HG03025 (cell line): Measurements from ENCODE around the gene PQBP1.
A peak's percentile ranks its signal among the peaks of the same experiment; 100 is the strongest.

ENCODE experiments used
- ATAC-seq: cut with Tn5 transposase; IDR thresholded peaks from one replicate; pipeline ENCODE4 v1.9.1; 2021; ENCODE audit warnings: mild to moderate bottlenecking, moderate library complexity; ENCODE audit not compliant: unreplicated experiment, low FRiP score

Gene PQBP1

GRCh38 chrX:48919947-48920717 is 22.4 kb downstream of the PQBP1 start:
- no peak for ATAC-seq

- ATAC-seq: no peak
These were observed 23.0 kb downstream of the PQBP1 start for GRCh38 chrX:48920718-48921104.

- ATAC-seq: no peak
These were observed 26.0 kb downstream of the PQBP1 start for GRCh38 chrX:48923771-48924170.

GRCh38 chrX:48924270-48924669 is 26.5 kb downstream of the PQBP1 start:
- no peak for ATAC-seq

DNA sequence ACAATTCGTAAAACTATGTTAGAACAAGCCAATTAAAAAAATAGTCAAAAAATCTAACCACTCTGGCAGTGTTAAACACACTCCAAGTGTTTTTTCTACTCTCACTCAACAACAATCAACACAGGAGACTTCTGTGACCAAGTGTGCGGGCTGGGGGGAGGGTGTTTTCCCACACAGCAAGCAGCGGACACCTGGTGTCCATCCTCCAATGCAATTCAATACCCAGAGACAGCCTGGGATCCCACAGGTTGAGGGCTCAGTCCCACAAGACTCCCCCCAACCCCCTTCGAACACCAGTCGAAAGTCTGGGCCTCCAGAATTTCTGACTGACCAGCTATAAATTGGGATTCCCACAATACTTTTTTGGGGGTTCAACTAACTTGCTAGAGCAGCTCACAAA is 29.4 kb downstream of the PQBP1 start:
- ATAC-seq: no peak

GRCh38 chrX:48927736-48928382 is 30.1 kb downstream of the PQBP1 start:
- no peak for ATAC-seq

GRCh38 chrX:48933757-48934156 is 36.0 kb downstream of the PQBP1 start:
- ATAC-seq: peak; percentile 40

DNA sequence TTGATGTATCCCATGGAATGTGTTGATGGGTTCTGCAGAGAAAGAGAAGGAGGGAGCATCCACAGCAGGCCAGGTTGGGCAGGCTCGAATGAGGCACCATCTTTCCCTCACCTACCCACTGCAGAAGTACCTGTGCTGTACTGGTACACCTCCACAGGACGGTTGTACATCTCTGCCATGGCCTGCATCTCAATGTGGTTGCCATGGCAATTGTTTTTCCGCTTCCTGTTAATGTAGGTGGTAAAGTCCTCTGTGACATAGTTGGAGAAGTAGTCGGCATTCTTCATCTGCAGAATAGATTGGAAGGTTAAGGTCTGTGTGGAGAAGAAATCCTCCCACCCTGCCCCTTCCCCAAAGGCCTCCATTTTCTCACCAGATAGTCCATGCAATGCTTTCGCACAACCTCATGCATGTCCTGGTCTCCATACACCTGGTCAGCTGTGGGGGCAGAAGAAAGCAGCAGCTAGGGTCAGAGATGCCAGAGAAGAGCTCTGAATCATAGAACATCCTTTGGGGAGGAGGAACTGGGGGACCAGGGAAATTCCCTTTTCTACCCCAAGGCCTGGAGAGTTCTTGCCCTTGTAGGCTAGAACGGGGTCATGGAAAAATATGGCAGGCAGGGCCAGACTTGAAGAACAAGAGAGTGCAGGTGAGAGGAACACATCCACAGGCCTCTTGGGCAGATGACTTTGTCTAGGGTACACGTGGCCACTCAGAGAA is 37.0 kb downstream of the PQBP1 start:
- no peak for ATAC-seq

DNA sequence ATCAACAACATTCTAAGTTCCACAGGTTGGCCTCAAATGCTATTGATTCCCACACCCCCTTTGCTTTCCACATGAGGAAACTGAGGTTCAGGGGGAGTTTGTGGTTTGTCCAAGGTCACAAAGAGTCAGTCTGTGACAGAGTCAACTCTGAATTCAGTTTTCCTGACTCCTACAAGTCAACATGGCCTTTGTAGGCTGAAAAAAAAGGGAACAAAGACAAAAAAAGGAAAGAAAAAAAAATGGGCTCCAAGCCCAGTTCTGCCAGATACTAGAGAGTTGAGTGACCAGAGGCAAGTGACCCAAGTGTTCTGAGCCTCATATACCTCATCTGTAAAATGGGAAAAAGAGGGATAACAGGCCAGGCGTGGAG is 37.6 kb downstream of the PQBP1 start:
- ATAC-seq: no peak

GRCh38 chrX:48936429-48937053 is 38.8 kb downstream of the PQBP1 start:
- no peak for ATAC-seq

DNA sequence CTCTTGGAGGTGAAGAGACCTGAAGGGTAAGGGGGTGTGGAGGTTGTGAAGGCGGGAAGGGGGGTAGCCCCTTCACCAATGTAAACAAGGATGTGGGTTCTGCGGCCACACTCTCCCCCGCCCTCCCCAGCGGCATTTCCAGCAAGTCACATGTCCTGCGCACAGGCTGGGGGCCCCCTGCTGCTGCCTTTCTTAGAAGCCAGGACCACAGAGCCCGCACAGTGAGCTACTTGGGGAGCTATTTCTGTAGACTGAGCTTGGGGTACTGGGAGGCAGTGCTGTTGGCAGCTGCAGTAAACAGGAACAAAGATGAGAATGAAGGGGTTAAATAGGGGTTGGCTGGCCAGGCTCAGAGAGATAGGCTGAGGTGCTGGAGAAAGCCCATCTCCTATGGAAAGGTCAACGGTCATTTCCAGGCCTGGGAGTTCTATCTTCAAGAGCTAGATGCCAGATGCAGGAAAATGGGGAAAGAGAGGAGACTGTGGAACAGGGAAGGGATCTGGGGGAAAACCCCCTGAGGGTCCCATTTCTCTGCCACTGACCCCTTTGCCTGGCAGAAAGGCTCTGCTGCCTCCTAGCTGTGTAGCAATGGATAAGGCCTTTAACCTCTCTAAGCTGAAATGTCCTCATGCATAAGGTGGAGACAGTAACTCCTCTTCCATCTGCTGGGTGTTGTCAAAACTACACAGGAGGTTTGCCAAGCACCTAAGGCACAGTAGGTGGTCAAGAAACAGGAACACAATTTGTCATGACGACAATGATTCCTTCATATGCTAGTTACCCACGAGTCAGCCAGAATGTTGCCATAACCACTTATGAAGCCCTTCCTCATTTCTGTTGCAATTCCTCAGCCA is 39.6 kb downstream of the PQBP1 start:
- ATAC-seq: peak; percentile 49

DNA sequence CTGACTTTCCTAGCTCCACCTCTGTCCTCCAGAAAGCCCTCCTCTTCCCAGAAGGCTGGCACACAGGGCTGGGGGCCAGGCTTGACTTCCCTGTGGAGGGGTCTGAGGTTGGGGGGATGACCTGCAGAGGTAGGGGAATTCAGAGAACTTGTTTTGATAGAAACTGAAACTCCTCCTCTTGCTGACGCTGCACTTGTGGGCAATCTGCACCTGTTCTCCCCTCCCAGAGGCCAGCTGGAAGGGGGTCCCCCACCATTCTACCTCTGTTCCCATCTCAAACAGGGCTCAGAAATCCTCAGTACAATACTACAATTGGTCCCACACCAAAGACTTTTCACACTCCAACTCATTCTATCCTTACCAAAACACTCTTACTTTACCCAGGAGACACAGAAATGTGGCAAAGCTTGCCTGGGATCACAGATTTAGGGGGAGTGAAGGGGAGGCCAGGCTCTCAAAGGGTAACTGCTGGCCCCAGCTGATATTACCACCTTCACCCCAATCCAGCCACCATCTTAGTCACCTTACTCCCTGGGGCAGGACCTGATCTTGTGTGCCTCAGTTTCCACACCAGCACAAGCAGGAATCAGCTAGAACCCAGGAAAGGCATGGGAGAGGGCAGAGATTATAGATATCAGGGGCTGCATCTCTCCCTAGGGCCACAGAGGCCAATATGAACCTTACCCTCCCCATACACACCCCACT is 41.1 kb downstream of the PQBP1 start:
- peak; percentile 48 for ATAC-seq

DNA sequence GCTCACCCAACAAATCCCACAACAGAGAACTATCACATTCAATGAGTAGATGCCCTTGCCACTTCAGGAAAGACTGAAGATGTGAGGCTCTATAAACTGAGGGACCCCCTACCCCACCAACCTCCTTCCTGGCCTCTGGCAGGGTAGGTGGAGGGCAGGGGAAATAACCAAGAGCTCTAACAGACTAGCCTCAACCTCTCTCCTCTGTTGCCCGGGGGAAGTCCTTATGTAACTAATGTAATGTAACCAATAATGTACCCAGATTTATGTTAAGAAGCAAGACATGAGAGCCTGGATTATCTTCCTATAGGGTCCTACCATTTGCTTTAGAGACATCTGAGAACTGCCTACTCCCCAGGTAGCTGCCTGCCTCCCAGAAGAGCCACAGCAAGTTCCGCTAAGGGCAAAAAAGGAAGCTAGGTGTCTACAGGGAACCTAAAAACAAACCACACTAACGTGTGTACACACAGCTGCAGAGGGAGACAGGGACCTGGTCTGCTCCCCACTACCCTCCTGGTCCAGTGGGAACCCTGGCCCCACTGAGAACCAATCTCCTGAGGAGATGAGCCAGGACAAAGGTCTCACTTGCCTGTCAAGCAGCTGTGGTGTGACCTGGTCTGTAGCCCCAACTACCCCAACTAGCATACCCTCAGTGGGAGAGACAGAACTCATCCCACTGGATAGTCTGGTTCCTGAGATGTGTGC is 41.9 kb downstream of the PQBP1 start:
- no peak for ATAC-seq

- no peak for ATAC-seq
These were observed 42.8 kb downstream of the PQBP1 start for GRCh38 chrX:48940404-48940955.

GRCh38 chrX:48942895-48943294 is 45.2 kb downstream of the PQBP1 start:
- no peak for ATAC-seq

DNA sequence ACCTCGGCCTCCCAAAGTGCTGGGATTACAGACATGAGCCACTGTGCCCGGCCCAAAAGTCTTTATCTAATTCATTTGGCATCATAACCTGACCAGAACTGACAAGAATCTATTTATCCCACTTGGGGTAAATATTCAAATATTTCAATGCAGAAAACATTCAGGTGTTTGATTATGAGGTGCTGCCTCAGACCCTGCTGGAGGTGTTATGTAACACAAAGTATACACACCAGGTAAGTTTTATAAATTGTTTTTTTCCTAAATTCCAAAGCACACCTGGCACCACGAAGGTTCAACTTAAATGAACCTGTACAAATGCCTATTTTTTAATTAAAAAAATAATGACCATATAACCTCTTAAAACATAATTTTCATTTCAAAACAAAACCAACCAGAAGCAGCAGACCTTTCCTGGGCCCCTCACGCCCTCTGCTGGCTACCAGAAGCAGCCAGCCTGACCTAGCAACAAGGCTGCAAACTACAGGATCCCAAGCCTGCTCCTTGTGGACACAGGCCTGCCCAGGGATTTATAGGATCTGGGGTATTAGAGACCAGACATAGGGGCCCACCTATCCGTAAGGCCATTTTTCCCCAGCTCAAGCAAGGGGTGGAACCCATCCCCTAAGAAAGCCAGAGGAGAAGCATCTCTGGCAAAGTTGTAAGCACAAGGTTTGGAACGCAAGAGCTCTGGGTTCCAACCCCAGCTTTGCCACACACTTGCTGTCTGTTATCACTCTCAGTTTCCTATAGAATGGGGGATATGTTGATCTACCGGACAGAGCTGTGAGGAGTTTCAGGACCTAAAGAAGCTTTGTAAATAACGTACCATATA is 48.0 kb downstream of the PQBP1 start:
- ATAC-seq: no peak

DNA sequence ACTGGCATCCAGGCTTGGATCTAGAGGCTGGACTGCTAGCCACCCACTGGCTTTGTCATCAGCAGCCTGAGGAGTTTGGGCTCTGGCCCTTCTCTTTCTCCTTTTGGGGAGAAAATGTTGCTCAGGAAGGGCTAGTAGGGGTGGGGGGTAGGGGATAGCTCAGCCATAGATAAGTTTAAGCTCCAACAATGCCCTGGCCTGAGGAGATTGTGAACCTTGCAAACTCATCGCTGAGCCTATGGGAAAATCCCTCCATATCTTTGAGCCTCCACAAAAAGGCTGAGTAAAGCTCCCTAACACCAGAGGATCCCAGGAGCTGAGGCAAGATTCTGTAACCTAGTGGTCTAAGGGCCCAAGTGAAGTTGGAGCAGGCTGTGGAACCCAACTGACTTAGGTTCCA is 50.9 kb downstream of the PQBP1 start:
- no peak for ATAC-seq
